C4-2B (cell line): ENCODE measurements around the gene INTS12.
A peak's percentile ranks its signal among the peaks of the same experiment; 100 is the strongest.
"Not testable (repeated sequence)": the region's sequence is repeated elsewhere in the genome, so short reads cannot be mapped to it uniquely, and the experiment has no call there.

Experiments
- H3K27ac ChIP-seq: fragments of 450-650 bp; 2 replicates; pipeline ENCODE4 v1.5.1; 2017
- CTCF ChIP-seq: fragments of 450-650 bp; conservative IDR thresholded peaks from 2 replicates; pipeline ENCODE4 v1.5.1; 2017; ENCODE audit warnings: mild to moderate bottlenecking
- ZFX ChIP-seq: fragments of 450-650 bp; IDR thresholded peaks from 2 replicates; pipeline ENCODE4 v1.6.1; 2017

INTS12 gene

GRCh38 chr4:105710012-105710600, 1.6 kb upstream of the INTS12 start:
- TF ChIP-seq ZFX = no peak
- TF ChIP-seq CTCF = no peak
- no peak overlapping the region for H3K27ac ChIP-seq

GRCh38 chr4:105709081-105709450, 577 bp upstream of the INTS12 start:
- H3K27ac ChIP-seq = peak overlapping the region; percentile 79
- TF ChIP-seq ZFX = no peak
- TF ChIP-seq CTCF = no peak

GRCh38 chr4:105707782-105708180, 708 bp downstream of the INTS12 start:
- peak overlapping the region; percentile 79 for H3K27ac ChIP-seq
- TF ChIP-seq CTCF (no peak), ZFX (no peak)

GRCh38 chr4:105698607-105699006, 9.9 kb downstream of the INTS12 start:
- TF ChIP-seq ZFX (no peak), CTCF (no peak)
- H3K27ac ChIP-seq = no peak overlapping the region

GRCh38 chr4:105695832-105696231, 12.7 kb downstream of the INTS12 start:
- H3K27ac ChIP-seq = not testable (repeated sequence)

GRCh38 chr4:105694812-105695211, 13.7 kb downstream of the INTS12 start:
- H3K27ac ChIP-seq = not testable (repeated sequence)

GRCh38 chr4:105686571-105686970, 21.9 kb downstream of the INTS12 start:
- H3K27ac ChIP-seq = no peak overlapping the region
- TF ChIP-seq CTCF (no peak), ZFX (no peak)

- TF ChIP-seq ZFX (no peak), CTCF (no peak)
- H3K27ac ChIP-seq = peak overlapping the region; percentile 59; the same call in 1 of the 2 replicates
Measured at GRCh38 chr4:105683038-105683437, 25.5 kb downstream of the INTS12 start.
